Upper lobe of left lung (tissue), 6 donors: ENCODE measurements around the gene PTPRN2. TPM values are rescaled to one million over a fixed set of nuclear protein-coding genes. Genes with fewer than 3 reads are reported as not detected.

Experiments used
- ATAC-seq, 2 donors: fragments of 200-7000 bp; cut with Tn5 transposase; one replicate each; pipeline ENCODE4 v1.9.1; 2022; ENCODE audit warnings: mild to moderate bottlenecking in 2 of 2, moderate library complexity in 2 of 2; ENCODE audit not compliant: low FRiP score in 2 of 2
- DNase-seq, 2 donors: peaks; one replicate each; pipeline ENCODE4 v3.0.0-alpha.2; 2019 to 2020
- H3K27ac ChIP-seq, 4 donors: fragments of 200-600 bp; sonication (generic); one replicate each; pipeline ENCODE4 v1.5.1; 2016 to 2019
- H3K27me3 ChIP-seq, 4 donors: fragments of 200-600 bp; sonication (generic); one replicate each; pipeline ENCODE4 v1.5.1; 2017 to 2019
- H3K36me3 ChIP-seq, 4 donors: fragments of 200-600 bp; sonication (generic); one replicate each; pipeline ENCODE4 v1.5.1; 2016 to 2019
- H3K4me1 ChIP-seq, 4 donors: fragments of 200-600 bp; sonication (generic); one replicate each; pipeline ENCODE4 v1.5.1; 2018 to 2019
- H3K4me3 ChIP-seq, 4 donors: fragments of 200-600 bp; sonication (generic); one replicate each; pipeline ENCODE4 v1.5.1; 2017 to 2019; ENCODE audit warnings: mild to moderate bottlenecking in 2 of 4, moderate library complexity in 1 of 4
- H3K9me3 ChIP-seq, 4 donors: fragments of 200-600 bp; sonication (generic); one replicate each; pipeline ENCODE4 v1.5.1; 2018 to 2019
- CTCF ChIP-seq, 6 experiments: fragments of 450-650 bp in 4 of 6; fragments of 200-600 bp in 2 of 6; sonication (generic) in 2 of 6; IDR thresholded peaks; one replicate each; pipeline ENCODE4 v1.5.1; 2016 to 2019; ENCODE audit warnings: antibody characterized with exemption in 6 of 6
- EP300 ChIP-seq, 4 donors: sonication (generic); formaldehyde crosslinking; IDR thresholded peaks; one replicate each; pipeline ENCODE4 v1.5.1; 2017; ENCODE audit warnings: antibody characterized with exemption in 4 of 4, control low read depth in 2 of 4
- POLR2A ChIP-seq, 4 donors: fragments of 450-650 bp; IDR thresholded peaks; one replicate each; pipeline ENCODE4 v1.5.1; 2016 to 2017; ENCODE audit warnings: antibody characterized with exemption in 4 of 4, mild to moderate bottlenecking in 2 of 4
- POLR2AphosphoS5 ChIP-seq, 2 donors: sonication (generic); formaldehyde crosslinking; IDR thresholded peaks; one replicate each; pipeline ENCODE4 v1.5.1; 2017; ENCODE audit warnings: antibody characterized with exemption in 2 of 2
- WGBS, 2 donors: methylation state at CpG; one replicate each; pipeline ENCODE4 v1.1.5; 2017 to 2018; 5-methylcytosine and 5-hydroxymethylcytosine counted together
- total RNA-seq, 6 donors: library from RNA; depleted of rRNA in 4 of 6; stranded (reverse); fragments of >200 nt in 4 of 6; gene quantifications; one replicate each; pipeline versions ENCODE4 v1.1.0 to v1.2.1, GENCODE V29; 2016 to 2021
- donor health status: DM: no; HTN: no; CAD: no; lungs with moderate emphysema.
- donor health status: DM: no; HTN: yes; CAD: no; lungs with severe emphysema.

PTPRN2 gene
- total RNA-seq, 6 donors from 2014 or later, result 3.3 to 7.9 (median 5.2) TPM

- no peaks in the 10 kb centered on the region for H3K4me1 ChIP-seq
- TF ChIP-seq EP300 (IDR thresholded peaks at IDR 0.05) (no peak), CTCF (IDR thresholded peaks at IDR 0.05) (no peak)
- no peaks in the 10 kb centered on the region for H3K27me3 ChIP-seq
- H3K27ac ChIP-seq, result no peak overlapping the region
- no peaks in the 10 kb centered on the region for H3K9me3 ChIP-seq
- no peak for ATAC-seq
- WGBS, 2 donors, result 73 to 76% methylated on average over 12 of the region's 12 CpGs
- H3K4me3 ChIP-seq, result no peak overlapping the region
- DNase-seq, result peak in 1 of 2 donors; percentile 10
- H3K36me3 ChIP-seq, result no peaks in the 10 kb centered on the region
Observed at GRCh38 chr7:158094671-158095226, 492.9 kb downstream of the PTPRN2 start.

- no peak overlapping the region for H3K4me3 ChIP-seq
- DNase-seq (peak in 1 of 2 donors; percentile 10), ATAC-seq (no peak)
- no peak overlapping the region for H3K27ac ChIP-seq
- TF ChIP-seq POLR2A (IDR thresholded peaks at IDR 0.05) (no peak), POLR2AphosphoS5 (IDR thresholded peaks at IDR 0.05) (no peak), EP300 (IDR thresholded peaks at IDR 0.05) (no peak), CTCF (IDR thresholded peaks at IDR 0.05) (no peak)
- 84 to 92% methylated on average over 10 of the region's 10 CpGs for WGBS, 2 donors
- H3K4me1 ChIP-seq, result no peaks in the 10 kb centered on the region
- H3K36me3 ChIP-seq, result no peaks in the 10 kb centered on the region
- H3K27me3 ChIP-seq, result no peaks in the 10 kb centered on the region
- H3K9me3 ChIP-seq, result no peaks in the 10 kb centered on the region
Observed at GRCh38 chr7:158094046-158094445, 493.6 kb downstream of the PTPRN2 start.

- TF ChIP-seq EP300 (IDR thresholded peaks at IDR 0.05), result no peak
- no peak for TF ChIP-seq CTCF (IDR thresholded peaks at IDR 0.05)
- TF ChIP-seq POLR2AphosphoS5 (IDR thresholded peaks at IDR 0.05), result no peak
- no peak for TF ChIP-seq POLR2A (IDR thresholded peaks at IDR 0.05)
- no peaks in the 10 kb centered on the region for H3K4me1 ChIP-seq
- H3K27me3 ChIP-seq, result no peaks in the 10 kb centered on the region
- 85 to 87% methylated on average over 19 to 20 of the region's 20 CpGs for WGBS, 2 donors
- DNase-seq (peak in 1 of 2 donors; percentile 6), ATAC-seq (no peak)
- no peak overlapping the region for H3K4me3 ChIP-seq
- H3K27ac ChIP-seq, result no peak overlapping the region
- no peaks in the 10 kb centered on the region for H3K36me3 ChIP-seq
- H3K9me3 ChIP-seq, result no peaks in the 10 kb centered on the region
Observed at GRCh38 chr7:158093156-158093796, 494.3 kb downstream of the PTPRN2 start.

- H3K27ac ChIP-seq, result no peak overlapping the region
- WGBS, 2 donors, result 85 to 87% methylated on average over 14 of the region's 14 CpGs
- ATAC-seq, result no peak
- H3K4me1 ChIP-seq, result no peaks in the 10 kb centered on the region
- DNase-seq, result peak in 1 of 2 donors; percentile 3
- H3K4me3 ChIP-seq, result no peak overlapping the region
- H3K9me3 ChIP-seq, result no peaks in the 10 kb centered on the region
- no peaks in the 10 kb centered on the region for H3K27me3 ChIP-seq
- TF ChIP-seq CTCF (IDR thresholded peaks at IDR 0.05), result no peak
- TF ChIP-seq EP300 (IDR thresholded peaks at IDR 0.05), result no peak
- TF ChIP-seq POLR2A (IDR thresholded peaks at IDR 0.05), result no peak
- no peak for TF ChIP-seq POLR2AphosphoS5 (IDR thresholded peaks at IDR 0.05)
- no peaks in the 10 kb centered on the region for H3K36me3 ChIP-seq
Observed at GRCh38 chr7:158087196-158087595, 500.4 kb downstream of the PTPRN2 start.
